GM19035 (cell line): ENCODE measurements around the gene RAB30.
"Not testable (repeated sequence)": the region's sequence is repeated elsewhere in the genome, so short reads cannot be mapped to it uniquely, and the experiment has no call there.

Source experiments
- ATAC-seq: cut with Tn5 transposase; IDR thresholded peaks from one replicate; pipeline ENCODE4 v1.9.1; 2021; ENCODE audit not compliant: unreplicated experiment

The RAB30 gene

GRCh38 chr11:82950502-82950901 is 121.2 kb downstream of the RAB30 start:
- not testable (repeated sequence) for ATAC-seq

- ATAC-seq = no peak
Observed at GRCh38 chr11:82949352-82949751, 122.3 kb downstream of the RAB30 start.

GRCh38 chr11:82945682-82946081 is 126.0 kb downstream of the RAB30 start:
- ATAC-seq = no peak

GRCh38 chr11:82945041-82945440 is 126.7 kb downstream of the RAB30 start:
- not testable (repeated sequence) for ATAC-seq

GRCh38 chr11:82944198-82944597 is 127.5 kb downstream of the RAB30 start:
- ATAC-seq = no peak

- not testable (repeated sequence) for ATAC-seq
Observed at GRCh38 chr11:82943430-82943829, 128.3 kb downstream of the RAB30 start.

- ATAC-seq = no peak
Observed at GRCh38 chr11:82942376-82942775, 129.3 kb downstream of the RAB30 start.

- ATAC-seq = no peak
Observed at GRCh38 chr11:82939456-82939855, 132.2 kb downstream of the RAB30 start.

GRCh38 chr11:82937554-82937953 is 134.1 kb downstream of the RAB30 start:
- ATAC-seq = no peak

- ATAC-seq = no peak
Observed at GRCh38 chr11:82936261-82936660, 135.4 kb downstream of the RAB30 start.

- ATAC-seq = no peak
Observed at GRCh38 chr11:82932564-82932963, 139.1 kb downstream of the RAB30 start.

GRCh38 chr11:82930734-82931133 is 141.0 kb downstream of the RAB30 start:
- ATAC-seq = no peak

- ATAC-seq = peak; percentile 43
Observed at GRCh38 chr11:82930229-82930628, 141.5 kb downstream of the RAB30 start.

- ATAC-seq = no peak
Observed at GRCh38 chr11:82929121-82929520, 142.6 kb downstream of the RAB30 start.

- peak; percentile 73 for ATAC-seq
Observed at GRCh38 chr11:82927264-82927880, 144.3 kb downstream of the RAB30 start.

- ATAC-seq = no peak
Observed at GRCh38 chr11:82924522-82925224, 147.0 kb downstream of the RAB30 start.
